ENCODE data around the gene ABHD1.

ABHD1 gene

DNA sequence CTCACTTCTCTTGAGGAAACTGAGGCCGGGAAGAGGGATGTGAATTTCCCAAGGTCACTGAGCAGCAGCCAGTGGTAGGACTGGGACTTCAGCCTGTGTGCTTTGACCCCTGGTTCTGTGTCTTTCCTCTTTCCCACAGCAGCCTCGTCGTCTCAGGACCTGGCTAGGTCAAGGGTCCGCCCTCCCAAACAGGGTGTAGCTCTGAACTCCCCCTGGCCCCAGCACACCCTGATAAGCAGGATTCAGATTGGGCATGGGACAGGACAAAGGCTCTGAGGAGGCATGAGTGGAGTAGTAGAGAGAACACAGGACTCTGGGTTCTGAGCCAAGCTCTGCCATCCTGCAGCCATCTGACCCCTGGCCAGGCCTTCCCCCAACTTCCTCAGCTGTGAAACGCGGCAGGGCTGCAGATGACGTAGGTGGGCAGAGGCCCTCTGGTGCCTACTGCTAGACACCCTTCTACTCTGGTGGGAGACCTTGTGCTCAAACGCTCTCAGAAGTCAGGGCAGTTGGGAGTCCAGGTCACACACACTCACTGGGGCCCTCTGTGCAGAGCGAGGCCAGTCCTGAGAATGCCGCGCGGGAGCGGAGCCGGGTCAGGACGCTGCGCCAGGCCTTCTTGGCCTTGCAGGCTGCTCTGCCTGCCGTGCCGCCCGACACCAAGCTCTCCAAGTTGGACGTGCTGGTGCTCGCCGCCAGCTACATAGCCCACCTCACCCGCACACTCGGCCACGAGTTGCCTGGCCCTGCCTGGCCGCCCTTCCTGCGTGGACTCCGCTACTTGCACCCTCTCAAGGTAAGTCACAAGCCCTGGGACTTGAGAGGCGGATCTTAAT lies 26.2 kb downstream of the ABHD1 start:
- TF ChIP-seq, protein P1, sequence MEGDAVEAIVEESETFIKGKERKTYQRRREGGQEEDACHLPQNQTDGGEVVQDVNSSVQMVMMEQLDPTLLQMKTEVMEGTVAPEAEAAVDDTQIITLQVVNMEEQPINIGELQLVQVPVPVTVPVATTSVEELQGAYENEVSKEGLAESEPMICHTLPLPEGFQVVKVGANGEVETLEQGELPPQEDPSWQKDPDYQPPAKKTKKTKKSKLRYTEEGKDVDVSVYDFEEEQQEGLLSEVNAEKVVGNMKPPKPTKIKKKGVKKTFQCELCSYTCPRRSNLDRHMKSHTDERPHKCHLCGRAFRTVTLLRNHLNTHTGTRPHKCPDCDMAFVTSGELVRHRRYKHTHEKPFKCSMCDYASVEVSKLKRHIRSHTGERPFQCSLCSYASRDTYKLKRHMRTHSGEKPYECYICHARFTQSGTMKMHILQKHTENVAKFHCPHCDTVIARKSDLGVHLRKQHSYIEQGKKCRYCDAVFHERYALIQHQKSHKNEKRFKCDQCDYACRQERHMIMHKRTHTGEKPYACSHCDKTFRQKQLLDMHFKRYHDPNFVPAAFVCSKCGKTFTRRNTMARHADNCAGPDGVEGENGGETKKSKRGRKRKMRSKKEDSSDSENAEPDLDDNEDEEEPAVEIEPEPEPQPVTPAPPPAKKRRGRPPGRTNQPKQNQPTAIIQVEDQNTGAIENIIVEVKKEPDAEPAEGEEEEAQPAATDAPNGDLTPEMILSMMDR (conservative IDR thresholded peaks at IDR 0.05), result no peak
- TF ChIP-seq ZFX (IDR thresholded peaks at IDR 0.05), result no peak
- H3K27ac ChIP-seq, result no peak overlapping the region

DNA sequence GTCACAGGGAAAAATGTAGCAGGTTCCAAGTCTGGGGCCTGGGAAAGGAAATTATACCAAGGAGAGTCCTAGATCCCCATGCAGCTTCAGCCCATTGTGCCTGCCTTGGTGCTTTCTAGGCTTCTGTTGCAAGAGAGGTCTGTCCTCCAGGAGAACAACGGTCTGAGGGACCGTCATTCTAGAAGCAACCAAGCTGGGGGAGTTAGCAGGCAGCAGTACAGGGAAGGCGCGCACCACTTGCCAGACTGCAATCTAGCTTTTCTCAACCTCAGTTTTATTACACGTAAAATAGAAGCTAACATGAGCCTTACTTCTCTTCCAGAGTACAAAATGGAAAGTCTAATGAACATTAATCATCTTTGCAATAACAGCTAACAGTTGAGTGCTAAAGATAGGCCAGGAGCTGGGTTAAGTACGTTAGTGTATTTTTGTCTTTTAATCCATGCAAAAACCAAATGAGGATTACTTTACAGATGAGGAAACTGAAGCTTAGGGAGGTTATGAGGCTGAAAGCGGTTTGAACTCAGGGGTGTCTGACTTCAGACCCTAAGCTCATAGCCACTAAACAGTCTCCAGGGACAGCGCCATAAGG lies 27.1 kb downstream of the ABHD1 start:
- no peak overlapping the region for H3K27ac ChIP-seq
- TF ChIP-seq, protein P1 (conservative IDR thresholded peaks at IDR 0.05), result no peak

DNA sequence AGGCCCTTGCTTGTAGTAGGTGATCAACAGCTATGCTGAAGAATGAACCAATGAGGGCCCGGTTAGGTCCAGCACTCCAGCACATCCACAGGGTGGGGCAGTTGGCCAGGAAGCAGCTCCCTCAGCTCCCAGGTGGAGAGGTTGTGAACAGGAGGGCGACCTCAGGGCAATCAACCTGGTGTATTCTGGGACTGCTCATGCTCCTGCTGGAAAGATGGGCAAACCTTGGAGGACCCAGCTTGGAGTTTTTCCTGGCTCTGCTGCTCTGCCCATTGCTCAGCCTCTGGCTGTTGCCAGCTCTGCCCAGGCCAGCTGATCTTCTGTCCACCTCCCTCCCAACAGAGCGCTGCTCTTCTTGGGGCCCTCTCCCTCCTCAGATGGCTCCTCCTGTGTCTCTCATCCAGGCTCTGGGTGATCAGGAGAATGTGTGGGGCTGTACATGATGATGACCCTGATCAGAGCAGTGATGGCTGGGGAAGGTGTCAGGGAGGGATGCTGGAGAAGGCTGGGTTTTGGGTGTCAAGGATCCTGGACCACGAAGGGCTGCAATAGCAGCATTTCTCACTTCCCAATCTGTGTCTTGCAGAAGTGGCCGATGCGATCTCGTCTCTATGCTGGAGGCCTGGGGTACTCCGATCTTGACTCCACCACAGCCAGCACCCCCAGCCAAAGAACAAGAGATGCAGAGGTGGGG lies 28.6 kb downstream of the ABHD1 start:
- no peak for TF ChIP-seq ZFX (IDR thresholded peaks at IDR 0.05)
- TF ChIP-seq, protein P1 (conservative IDR thresholded peaks at IDR 0.05), result no peak
- no peak overlapping the region for H3K27ac ChIP-seq

DNA sequence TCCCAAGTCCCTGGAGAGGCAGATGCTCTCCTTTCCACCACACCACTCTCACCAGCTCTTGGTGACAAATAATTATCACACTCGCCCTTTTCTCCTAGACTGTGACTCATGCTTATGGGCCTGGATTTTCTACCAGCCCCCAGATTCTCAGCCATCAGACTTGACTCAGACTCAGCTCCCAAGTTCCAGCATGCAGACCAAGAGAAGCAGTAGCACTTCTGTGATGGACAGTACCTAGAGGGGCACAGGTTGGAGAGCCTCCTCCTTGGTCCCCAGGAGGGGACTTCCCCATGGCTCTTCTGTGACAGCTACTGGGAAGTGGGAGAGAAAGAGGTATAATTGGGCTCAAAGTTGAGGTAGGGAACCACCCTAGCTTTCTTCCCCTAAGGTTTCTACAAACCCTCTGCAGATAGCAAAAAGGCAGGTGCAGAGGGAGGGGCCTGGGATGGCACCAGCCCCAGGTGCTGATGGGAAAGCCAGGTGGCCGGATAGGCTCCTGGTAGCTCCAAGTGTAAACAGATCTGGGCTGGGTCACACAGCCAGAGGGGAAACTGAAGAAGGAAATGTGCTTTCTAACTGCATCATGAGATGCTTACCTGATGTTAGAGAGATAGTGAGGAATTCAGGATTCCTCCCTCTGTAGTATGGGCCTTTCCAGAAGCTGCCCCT lies 29.3 kb downstream of the ABHD1 start:
- TF ChIP-seq, protein P1 (conservative IDR thresholded peaks at IDR 0.05), result no peak
- no peak for TF ChIP-seq ZFX (IDR thresholded peaks at IDR 0.05)
- no peak overlapping the region for H3K27ac ChIP-seq

DNA sequence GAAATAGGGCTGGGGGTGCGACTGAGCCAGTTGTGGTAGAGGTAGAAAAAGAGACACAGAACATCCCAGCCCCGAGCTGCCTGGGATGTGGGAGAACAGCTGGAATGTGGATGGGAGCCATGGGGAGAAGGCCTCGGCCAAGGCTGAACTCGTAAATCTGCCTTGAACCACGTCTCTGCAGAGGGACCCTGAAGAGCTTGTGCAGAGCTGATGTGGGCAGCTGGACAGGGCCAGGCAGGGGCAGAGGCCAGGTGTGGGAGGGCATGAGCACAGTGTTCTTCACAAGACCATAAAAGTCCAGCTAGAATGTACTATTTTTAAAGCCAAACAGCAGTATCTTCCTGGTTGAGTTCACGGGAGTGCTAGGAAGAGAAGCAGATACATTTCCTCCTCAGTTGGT lies 30.9 kb downstream of the ABHD1 start:
- TF ChIP-seq, protein P1 (conservative IDR thresholded peaks at IDR 0.05), result no peak
- TF ChIP-seq ZFX (IDR thresholded peaks at IDR 0.05), result no peak
- H3K27ac ChIP-seq, result no peak overlapping the region

DNA sequence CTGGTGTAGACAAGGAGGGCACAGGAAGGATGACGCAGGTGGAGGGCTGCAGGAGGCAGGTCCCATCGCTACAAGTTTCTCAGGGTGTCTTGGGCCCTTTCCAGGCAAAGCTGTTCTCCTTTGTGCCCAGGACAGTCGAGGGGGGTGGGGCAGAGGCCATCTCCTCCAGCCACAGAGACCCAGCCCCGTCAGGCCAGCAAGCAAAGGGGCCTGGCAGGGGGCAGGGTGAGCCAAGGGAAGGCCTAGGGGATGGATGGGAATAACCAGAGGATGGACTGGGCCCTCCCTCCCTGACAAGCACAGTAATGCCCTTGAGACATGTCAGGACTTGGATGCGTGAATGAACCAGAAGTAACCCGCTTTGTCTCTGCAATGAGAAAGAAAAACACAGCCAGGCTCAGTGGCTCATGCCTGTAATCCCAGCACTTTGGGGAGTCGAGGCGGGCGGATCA lies 31.5 kb downstream of the ABHD1 start:
- H3K27ac ChIP-seq, result no peak overlapping the region
- no peak for TF ChIP-seq ZFX (IDR thresholded peaks at IDR 0.05)

DNA sequence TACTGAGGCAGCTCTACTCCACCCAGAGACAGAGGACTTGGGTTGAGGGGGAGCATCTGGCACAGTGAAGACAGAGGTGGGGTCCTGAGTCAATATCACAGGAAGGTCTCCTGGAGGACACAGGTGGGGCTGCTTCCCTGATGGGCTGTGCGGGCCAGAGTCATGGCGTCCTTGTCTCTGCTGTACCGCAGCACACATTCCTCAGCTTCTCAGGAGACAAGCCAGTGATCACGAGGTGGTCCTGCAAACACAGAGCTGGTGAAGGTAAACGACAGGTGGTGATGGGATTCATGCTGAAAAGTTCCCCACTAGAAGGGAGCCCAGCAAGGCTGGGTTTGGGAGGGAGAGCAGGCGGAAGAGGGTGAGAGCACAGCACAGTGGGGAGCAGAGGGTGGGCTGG lies 34.9 kb downstream of the ABHD1 start:
- TF ChIP-seq, protein P1 (conservative IDR thresholded peaks at IDR 0.05), result no peak
- TF ChIP-seq ZFX (IDR thresholded peaks at IDR 0.05), result no peak
- H3K27ac ChIP-seq, result no peak overlapping the region
